Measurements from ENCODE around the gene MYCL. TPM values are rescaled to one million over a fixed set of nuclear protein-coding genes. Genes with fewer than 3 reads are reported as not detected.

The MYCL gene
- total RNA-seq, 1 donor from 2014 or later: 16.9 TPM

DNA sequence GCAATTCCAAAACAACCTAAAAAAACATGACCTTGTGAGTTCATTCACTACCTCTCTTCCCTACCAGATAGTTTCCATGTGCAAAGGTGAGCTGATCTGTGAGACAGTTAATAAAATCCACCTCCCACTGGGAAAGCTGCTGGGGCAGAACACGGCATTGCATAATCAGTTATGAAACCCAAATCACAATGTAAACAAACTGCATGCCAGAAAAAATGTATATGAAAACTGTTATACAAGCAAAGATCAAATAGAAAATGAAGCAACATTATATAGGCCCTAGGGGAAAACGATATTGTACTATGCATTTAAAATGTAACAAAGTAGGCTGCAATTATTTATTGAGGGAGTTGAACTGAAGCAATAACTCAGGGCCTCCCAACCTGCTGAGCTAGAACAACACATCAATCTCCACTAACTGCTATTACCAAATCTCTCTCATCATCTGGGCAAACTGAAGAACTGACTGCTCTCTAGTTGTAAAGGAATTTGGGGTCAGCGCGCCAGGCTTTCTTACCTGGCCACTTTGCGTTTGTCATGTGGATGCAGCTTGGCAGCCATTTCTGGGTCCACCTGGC lies 49.4 kb downstream of the MYCL start:
- ATAC-seq: peak; percentile 90

GRCh38 chr1:39850606-39851216 lies 51.0 kb downstream of the MYCL start:
- peak; percentile 79 for ATAC-seq

DNA sequence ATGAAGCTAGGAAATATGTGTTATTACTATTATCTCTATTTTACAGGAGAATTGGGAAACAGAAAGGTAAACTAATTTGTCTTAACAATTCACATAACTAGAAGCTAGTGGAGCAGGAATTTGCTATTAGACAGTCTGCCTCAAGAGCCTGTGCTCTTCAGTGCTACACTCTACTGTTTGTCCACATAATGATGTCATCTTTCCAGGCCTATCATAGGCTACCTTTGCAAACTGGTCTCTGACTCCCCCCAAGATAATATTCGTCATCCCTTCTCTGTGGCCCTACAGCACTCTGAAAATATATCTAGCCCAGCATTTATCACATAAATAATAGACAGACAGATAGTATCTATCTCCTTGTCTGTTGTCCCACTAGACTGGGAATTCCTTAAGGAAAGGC lies 52.5 kb downstream of the MYCL start:
- ATAC-seq: no peak

DNA sequence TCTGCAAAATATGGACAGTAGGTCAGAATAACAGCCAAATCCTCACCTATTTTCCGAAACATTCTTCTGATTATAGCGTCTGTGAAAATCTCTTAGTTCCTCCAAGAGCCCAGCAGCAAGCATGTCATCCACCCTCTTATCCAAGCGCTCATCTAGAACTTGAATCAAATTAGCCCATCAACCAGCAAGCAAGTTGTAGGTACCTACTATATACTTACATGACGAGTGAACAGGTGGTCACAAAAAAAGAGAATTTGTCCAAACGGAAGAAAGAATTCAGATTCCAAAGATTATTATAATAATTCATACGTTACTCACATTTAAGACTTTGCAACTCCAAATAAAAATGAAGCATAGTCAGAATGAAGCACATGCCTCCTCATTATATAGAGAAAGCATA lies 53.8 kb downstream of the MYCL start:
- no peak for ATAC-seq

GRCh38 chr1:39846796-39847195 lies 54.9 kb downstream of the MYCL start:
- ATAC-seq: no peak

GRCh38 chr1:39845569-39846566 lies 55.8 kb downstream of the MYCL start:
- peak; percentile 91 for ATAC-seq

Other genes with a start within 250 kb of the MYCL start
- gene NT5C1A, start 229.8 kb downstream of the MYCL start, total RNA-seq: not detected
- gene HPCAL4, start 210.5 kb downstream of the MYCL start, total RNA-seq: not detected
- gene PPIE, start 163.0 kb downstream of the MYCL start, total RNA-seq: 43.8 TPM
- gene OXCT2, start 130.6 kb downstream of the MYCL start, total RNA-seq: 0.20 TPM
- 0.60 TPM for gene BMP8B, start 113.1 kb downstream of the MYCL start, total RNA-seq
- gene TRIT1, start 18.4 kb downstream of the MYCL start, total RNA-seq: 18.4 TPM
- gene MFSD2A, start 53.2 kb upstream of the MYCL start, total RNA-seq: 25.2 TPM
- gene CAP1, start 138.8 kb upstream of the MYCL start, total RNA-seq: 240 TPM
- 41.0 TPM for gene PPT1, start 195.3 kb upstream of the MYCL start, total RNA-seq

Data from esophagus mucosa (tissue), 1 donor.